ENCODE results near the gene BCL6.

DNA sequence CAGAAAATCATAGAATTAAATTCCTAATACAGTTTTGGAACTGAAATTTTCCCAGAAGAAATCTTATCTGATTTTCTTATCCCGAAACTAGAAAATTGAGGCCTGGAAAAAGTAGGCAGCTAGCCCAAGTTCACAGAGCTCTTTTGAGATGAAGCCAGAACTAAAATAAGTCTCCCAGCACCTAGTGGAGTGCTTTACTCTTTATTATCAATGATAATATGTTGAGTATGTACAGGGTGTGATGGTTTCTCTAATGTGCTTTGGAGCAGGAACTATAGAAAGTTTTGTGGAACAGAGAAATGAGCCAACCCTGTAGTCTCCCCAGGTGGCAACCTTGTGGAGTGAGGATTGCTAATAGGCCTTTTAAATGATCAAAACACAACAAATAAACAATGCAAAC, 30.3 kb upstream of the BCL6 start:
- TF ChIP-seq, protein P1, sequence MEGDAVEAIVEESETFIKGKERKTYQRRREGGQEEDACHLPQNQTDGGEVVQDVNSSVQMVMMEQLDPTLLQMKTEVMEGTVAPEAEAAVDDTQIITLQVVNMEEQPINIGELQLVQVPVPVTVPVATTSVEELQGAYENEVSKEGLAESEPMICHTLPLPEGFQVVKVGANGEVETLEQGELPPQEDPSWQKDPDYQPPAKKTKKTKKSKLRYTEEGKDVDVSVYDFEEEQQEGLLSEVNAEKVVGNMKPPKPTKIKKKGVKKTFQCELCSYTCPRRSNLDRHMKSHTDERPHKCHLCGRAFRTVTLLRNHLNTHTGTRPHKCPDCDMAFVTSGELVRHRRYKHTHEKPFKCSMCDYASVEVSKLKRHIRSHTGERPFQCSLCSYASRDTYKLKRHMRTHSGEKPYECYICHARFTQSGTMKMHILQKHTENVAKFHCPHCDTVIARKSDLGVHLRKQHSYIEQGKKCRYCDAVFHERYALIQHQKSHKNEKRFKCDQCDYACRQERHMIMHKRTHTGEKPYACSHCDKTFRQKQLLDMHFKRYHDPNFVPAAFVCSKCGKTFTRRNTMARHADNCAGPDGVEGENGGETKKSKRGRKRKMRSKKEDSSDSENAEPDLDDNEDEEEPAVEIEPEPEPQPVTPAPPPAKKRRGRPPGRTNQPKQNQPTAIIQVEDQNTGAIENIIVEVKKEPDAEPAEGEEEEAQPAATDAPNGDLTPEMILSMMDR (IDR thresholded peaks at IDR 0.05; ENCODE audit: extremely low read depth in 1 of 2, insufficient read depth in 1 of 2, low read depth in 1 of 2, low read length in 2 of 2), result no peak
- TF ChIP-seq FOS (IDR thresholded peaks at IDR 0.05; ENCODE audit: borderline replicate concordance, insufficient read depth, low read length), result no peak
- TF ChIP-seq JUN (IDR thresholded peaks at IDR 0.05; ENCODE audit: borderline replicate concordance, insufficient read depth, insufficient read length, low read depth), result no peak

Data from endothelial cell of umbilical vein (primary cell).